Stimulated activated CD8-positive, alpha-beta memory T cell treated with anti-CD3 and anti-CD28 coated beads, Interleukin-15, amount 100 ng/mL, for 4 hours (primary cell): ENCODE data around the gene TREH.

ENCODE experiments used
- DNase-seq, 2 donors: peaks; one replicate each; pipeline ENCODE4 v3.0.0-alpha.2; 2020; ENCODE audit warnings: low read depth in 2 of 2

The TREH gene

GRCh38 chr11:118663902-118664301 is 15.5 kb downstream of the TREH start:
- DNase-seq, result no peak

GRCh38 chr11:118663381-118663780 is 16.1 kb downstream of the TREH start:
- DNase-seq, result no peak

- DNase-seq, result no peak
Observed at GRCh38 chr11:118662401-118663271, 16.8 kb downstream of the TREH start.

- no peak for DNase-seq
Observed at GRCh38 chr11:118661425-118662301, 17.8 kb downstream of the TREH start.

GRCh38 chr11:118660681-118661424 is 18.6 kb downstream of the TREH start:
- DNase-seq, result no peak

- DNase-seq, result no peak
Observed at GRCh38 chr11:118659953-118660680, 19.3 kb downstream of the TREH start.

GRCh38 chr11:118659314-118659952 is 20.0 kb downstream of the TREH start:
- peak; percentile 60 to 63 for DNase-seq

GRCh38 chr11:118658429-118659313 is 20.8 kb downstream of the TREH start:
- no peak for DNase-seq

- DNase-seq, result no peak
Observed at GRCh38 chr11:118657709-118658428, 21.6 kb downstream of the TREH start.

- no peak for DNase-seq
Observed at GRCh38 chr11:118657238-118657637, 22.2 kb downstream of the TREH start.

- DNase-seq, result no peak
Observed at GRCh38 chr11:118656563-118657165, 22.8 kb downstream of the TREH start.

- DNase-seq, result no peak
Observed at GRCh38 chr11:118655486-118656190, 23.8 kb downstream of the TREH start.

GRCh38 chr11:118653684-118654390 is 25.6 kb downstream of the TREH start:
- no peak for DNase-seq

- no peak for DNase-seq
Observed at GRCh38 chr11:118652681-118653181, 26.7 kb downstream of the TREH start.

GRCh38 chr11:118651820-118652219 is 27.6 kb downstream of the TREH start:
- no peak for DNase-seq

GRCh38 chr11:118650366-118650765 is 29.1 kb downstream of the TREH start:
- no peak for DNase-seq

- DNase-seq, result no peak
Observed at GRCh38 chr11:118649941-118650340, 29.5 kb downstream of the TREH start.
